Stimulated activated effector memory CD8-positive, alpha-beta T cell treated with anti-CD3 and anti-CD28 coated beads, Interleukin-12 subunit alpha, Interleukin-12 subunit beta, amount 100 ng/mL, for 72 hours (primary cell): ENCODE data around the gene GNAL.

Experiments used
- ATAC-seq: fragments of 150-1000 bp; cut with Tn5 transposase; 2 replicates; pipeline ENCODE4 v1.10.0; 2021
- DNase-seq, 2 donors: peaks; one replicate each; pipeline ENCODE4 v3.0.0; 2021 to 2022; ENCODE audit warnings: low spot score in 2 of 2
- H3K27ac Mint-ChIP-seq: one replicate; pipeline ENCODE4 v1.8.0; 2022; ENCODE audit warnings: mild to moderate bottlenecking, mixed read lengths
- H3K36me3 Mint-ChIP-seq: one replicate; pipeline ENCODE4 v1.8.0; 2022; ENCODE audit warnings: mild to moderate bottlenecking, mixed read lengths
- H3K4me1 Mint-ChIP-seq: one replicate; pipeline ENCODE4 v1.8.0; 2022; ENCODE audit warnings: mixed read lengths
- H3K4me3 Mint-ChIP-seq: one replicate; pipeline ENCODE4 v1.8.0; 2022; ENCODE audit warnings: mild to moderate bottlenecking, mixed read lengths
- H3K9me3 Mint-ChIP-seq: one replicate; pipeline ENCODE4 v1.8.0; 2022; ENCODE audit warnings: mixed read lengths

GNAL gene

DNA sequence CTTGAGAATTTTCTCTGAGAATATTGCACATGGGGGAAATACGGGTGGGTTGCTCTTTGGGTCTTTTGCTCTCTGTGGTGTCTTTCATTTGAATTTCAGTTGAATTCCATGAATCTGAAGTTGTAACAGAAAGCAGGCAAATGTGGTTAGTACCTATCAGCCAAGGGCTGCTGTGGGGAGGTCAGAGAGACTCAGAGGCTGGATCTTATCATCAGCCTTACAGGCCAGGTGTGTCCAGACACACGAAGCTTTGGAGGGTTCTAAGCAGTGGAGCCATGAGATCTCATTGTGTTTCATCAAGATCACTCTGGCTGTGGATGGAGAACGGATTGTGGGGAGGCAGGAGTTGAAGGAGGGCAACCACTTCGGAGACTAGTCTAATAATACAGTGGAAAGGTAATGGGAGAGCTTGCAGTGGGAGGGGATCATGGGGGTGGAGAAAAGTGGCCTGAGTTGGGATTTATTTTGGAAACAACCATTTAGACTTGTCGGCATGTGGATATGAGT, 68.1 kb downstream of the GNAL start:
- DNase-seq (no peak), ATAC-seq (no peak)
- Mint-ChIP-seq H3K36me3 (no peaks in the 10 kb centered on the region), H3K4me1 (peaks cover 15% of the 10 kb centered on the region), H3K4me3 (no peak overlapping the region), H3K9me3 (no peaks in the 10 kb centered on the region), H3K27ac (no peak overlapping the region)

- Mint-ChIP-seq H3K4me3 (no peak overlapping the region), H3K27ac (no peak overlapping the region), H3K36me3 (no peaks in the 10 kb centered on the region), H3K9me3 (no peaks in the 10 kb centered on the region), H3K4me1 (peaks cover 11% of the 10 kb centered on the region)
- DNase-seq (no peak), ATAC-seq (peak; percentile 37)
These were observed 70.4 kb downstream of the GNAL start for GRCh38 chr18:11759456-11759855.

- no peaks in the 10 kb centered on the region for H3K36me3 Mint-ChIP-seq
- no peak overlapping the region for H3K4me3 Mint-ChIP-seq
- peaks cover 11% of the 10 kb centered on the region for H3K4me1 Mint-ChIP-seq
- H3K9me3 Mint-ChIP-seq: no peaks in the 10 kb centered on the region
- DNase-seq (no peak), ATAC-seq (peak; percentile 49)
- H3K27ac Mint-ChIP-seq: no peak overlapping the region
These were observed 71.6 kb downstream of the GNAL start for GRCh38 chr18:11760498-11761167.

DNA sequence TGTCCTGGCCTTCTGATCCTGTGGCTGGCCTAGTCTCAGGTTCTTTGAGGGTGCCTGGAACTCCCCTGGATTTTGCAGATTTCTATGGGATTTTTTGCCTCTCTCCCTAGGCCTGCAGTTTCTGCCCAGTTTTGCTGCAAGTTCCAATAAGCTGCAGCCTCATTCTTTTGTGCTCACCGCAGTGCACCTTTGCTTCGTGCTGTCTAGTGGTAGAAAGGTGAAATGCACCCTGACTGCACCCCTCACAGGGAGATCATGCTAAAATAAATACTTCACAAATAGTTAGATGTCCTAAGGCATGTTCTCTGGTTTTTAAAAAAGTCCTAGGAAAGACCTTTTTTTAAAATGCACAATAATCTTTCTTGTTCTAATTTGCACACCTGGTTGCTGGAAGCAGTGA, 72.5 kb downstream of the GNAL start:
- DNase-seq (no peak), ATAC-seq (no peak)
- Mint-ChIP-seq H3K4me1 (peaks cover 11% of the 10 kb centered on the region), H3K27ac (no peak overlapping the region), H3K36me3 (no peaks in the 10 kb centered on the region), H3K4me3 (no peak overlapping the region), H3K9me3 (no peaks in the 10 kb centered on the region)

DNA sequence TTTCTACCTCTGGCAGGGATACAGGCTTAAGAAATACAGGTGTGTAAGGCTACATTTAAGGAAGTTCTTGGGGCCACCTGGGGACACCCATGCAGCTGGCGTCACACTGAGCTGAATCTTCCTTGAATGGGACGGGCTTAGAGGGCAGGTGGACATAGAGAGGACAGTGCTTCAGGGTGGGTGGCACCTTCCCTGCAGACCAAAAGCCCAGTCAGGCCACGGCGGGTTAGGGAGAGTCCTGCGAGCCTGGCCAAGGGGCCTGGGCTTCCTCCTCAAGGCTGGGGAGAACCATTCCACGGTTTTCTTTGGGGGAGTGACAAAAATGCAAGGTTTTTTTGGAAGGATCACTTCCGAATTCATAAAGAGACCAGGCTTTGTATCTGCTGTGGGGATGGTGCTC, 73.4 kb downstream of the GNAL start:
- ATAC-seq (no peak), DNase-seq (no peak)
- Mint-ChIP-seq H3K4me3 (no peak overlapping the region), H3K4me1 (peaks cover 11% of the 10 kb centered on the region), H3K36me3 (no peaks in the 10 kb centered on the region), H3K27ac (no peak overlapping the region), H3K9me3 (no peaks in the 10 kb centered on the region)

DNA sequence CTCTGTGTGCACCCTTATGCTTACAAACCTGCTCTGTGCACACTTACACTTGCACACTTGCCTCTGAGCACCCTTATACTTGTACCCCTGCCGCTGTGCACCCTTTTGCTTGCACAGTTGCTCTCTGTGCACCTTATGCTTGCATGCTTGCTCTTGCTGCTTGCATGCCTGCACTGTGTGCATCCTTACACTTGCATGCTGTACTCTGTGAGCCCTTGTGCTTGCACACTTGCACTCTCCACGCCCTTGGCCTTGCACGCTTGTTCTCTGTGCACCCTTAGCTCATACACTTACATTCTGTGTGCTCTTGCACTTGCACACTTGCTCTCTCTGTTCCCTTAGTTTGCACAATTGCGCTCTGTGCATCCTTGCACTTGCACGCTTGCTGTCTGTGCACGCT, 78.3 kb downstream of the GNAL start:
- Mint-ChIP-seq H3K27ac (no peak overlapping the region), H3K36me3 (no peaks in the 10 kb centered on the region)

GRCh38 chr18:11767935-11768334, 78.9 kb downstream of the GNAL start:
- DNase-seq: no peak
- no peak for ATAC-seq
- no peak overlapping the region for H3K4me3 Mint-ChIP-seq
- H3K9me3 Mint-ChIP-seq: no peaks in the 10 kb centered on the region
- H3K4me1 Mint-ChIP-seq: no peaks in the 10 kb centered on the region
- no peak overlapping the region for H3K27ac Mint-ChIP-seq
- H3K36me3 Mint-ChIP-seq: no peaks in the 10 kb centered on the region

More for the DNA sequence above, 78.3 kb downstream of the GNAL start:
- ATAC-seq: no peak
- Mint-ChIP-seq H3K4me3 (no peak overlapping the region), H3K9me3 (no peaks in the 10 kb centered on the region), H3K4me1 (no peaks in the 10 kb centered on the region)
- DNase-seq: no peak

DNA sequence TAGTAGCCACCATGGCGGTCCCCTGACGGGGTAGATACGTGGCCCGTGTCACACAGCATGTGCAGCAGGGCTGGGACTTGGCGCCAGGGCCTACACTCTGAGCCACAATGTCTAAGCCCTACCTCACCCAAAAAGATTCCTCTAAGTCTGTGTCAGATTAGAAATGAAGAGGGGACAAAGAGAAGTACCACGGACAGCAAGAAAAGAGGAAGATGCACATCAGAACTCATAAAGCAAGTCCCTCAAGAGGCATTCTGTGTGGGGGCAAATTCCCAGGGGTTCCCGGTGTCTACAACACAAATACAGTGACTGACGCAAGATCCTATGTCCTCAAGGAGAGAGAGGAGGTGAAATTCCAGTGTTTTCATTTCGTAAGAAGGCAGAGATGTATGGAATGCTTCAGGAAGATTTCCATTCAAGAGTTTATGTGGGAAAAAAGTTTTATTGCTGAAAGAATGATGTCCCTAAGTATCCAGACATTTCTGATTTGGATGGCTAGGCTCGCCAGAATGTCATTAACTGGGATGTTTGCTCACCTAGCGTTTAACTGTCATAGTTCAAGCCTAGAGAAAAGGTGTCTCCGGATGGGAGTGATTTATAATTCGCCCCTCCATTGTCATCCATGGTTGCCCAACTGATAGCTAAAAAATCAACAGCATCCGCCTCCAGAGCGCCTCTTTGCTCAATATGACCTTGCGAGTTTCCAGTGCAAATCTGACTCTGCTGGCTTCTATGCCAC, 86.5 kb downstream of the GNAL start:
- H3K9me3 Mint-ChIP-seq: no peaks in the 10 kb centered on the region
- no peaks in the 10 kb centered on the region for H3K4me1 Mint-ChIP-seq
- H3K27ac Mint-ChIP-seq: no peak overlapping the region
- DNase-seq (no peak), ATAC-seq (no peak)
- H3K36me3 Mint-ChIP-seq: no peaks in the 10 kb centered on the region
- H3K4me3 Mint-ChIP-seq: no peak overlapping the region

DNA sequence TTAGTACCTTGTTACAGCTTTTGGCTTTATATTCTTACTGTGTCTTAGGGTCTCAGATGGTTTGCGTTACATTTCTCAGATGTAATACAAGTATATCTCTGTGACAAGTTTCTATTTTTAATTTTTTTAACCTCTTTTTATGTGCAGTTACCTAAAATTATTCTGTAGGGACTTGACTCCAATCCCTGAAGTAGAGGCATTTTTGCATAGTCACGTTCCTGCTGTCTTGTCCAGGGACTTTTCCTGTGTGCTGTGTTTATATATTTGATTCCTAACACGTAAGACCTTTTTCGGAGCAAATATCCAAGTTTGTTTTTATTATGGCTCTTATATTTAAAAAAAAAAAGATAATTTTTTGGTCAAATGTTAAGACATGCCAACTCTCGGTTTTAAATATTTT, 91.0 kb downstream of the GNAL start:
- no peaks in the 10 kb centered on the region for H3K4me1 Mint-ChIP-seq
- DNase-seq: no peak
- H3K36me3 Mint-ChIP-seq: no peaks in the 10 kb centered on the region
- no peak for ATAC-seq
- no peak overlapping the region for H3K4me3 Mint-ChIP-seq
- no peaks in the 10 kb centered on the region for H3K9me3 Mint-ChIP-seq
- no peak overlapping the region for H3K27ac Mint-ChIP-seq

GRCh38 chr18:11783716-11784331, 94.8 kb downstream of the GNAL start:
- Mint-ChIP-seq H3K9me3 (no peaks in the 10 kb centered on the region), H3K4me3 (no peak overlapping the region), H3K27ac (no peak overlapping the region), H3K4me1 (no peaks in the 10 kb centered on the region), H3K36me3 (no peaks in the 10 kb centered on the region)
- DNase-seq (no peak), ATAC-seq (no peak)

DNA sequence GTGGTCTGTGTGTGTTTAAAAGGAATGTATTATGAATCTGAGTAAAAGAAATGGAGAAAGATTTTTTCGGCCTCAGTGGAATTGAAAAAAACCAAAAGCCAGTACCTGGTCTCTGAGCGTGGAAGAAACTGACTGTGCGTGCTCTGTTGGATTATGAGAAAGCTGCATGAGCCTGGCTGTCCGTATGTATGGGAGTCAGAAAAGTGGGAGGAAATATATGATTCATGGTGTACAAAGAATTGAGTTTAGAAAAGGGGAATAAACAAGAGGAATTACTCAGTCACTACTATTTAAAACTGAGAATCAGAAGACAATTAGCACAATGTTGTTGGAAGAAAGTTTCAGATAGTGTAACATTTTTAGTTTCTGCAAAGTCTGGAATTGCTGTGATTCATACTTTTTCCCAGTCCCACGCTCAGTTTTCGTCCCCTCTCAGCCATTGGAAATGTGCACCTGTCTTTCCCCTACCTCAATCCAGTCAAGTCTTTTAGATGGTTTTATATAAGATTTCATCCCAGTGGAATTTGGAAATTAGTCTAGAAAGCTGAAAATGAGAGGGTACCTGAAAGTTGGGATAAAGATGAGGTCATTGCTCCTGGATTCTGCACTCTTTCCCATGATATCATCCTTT, 95.7 kb downstream of the GNAL start:
- no peak for ATAC-seq
- no peaks in the 10 kb centered on the region for H3K36me3 Mint-ChIP-seq
- H3K4me3 Mint-ChIP-seq: no peak overlapping the region
- H3K4me1 Mint-ChIP-seq: no peaks in the 10 kb centered on the region
- H3K9me3 Mint-ChIP-seq: no peaks in the 10 kb centered on the region
- DNase-seq: no peak
- H3K27ac Mint-ChIP-seq: no peak overlapping the region

GRCh38 chr18:11785444-11786055, 96.5 kb downstream of the GNAL start:
- H3K4me1 Mint-ChIP-seq: no peaks in the 10 kb centered on the region
- no peak overlapping the region for H3K4me3 Mint-ChIP-seq
- H3K9me3 Mint-ChIP-seq: no peaks in the 10 kb centered on the region
- ATAC-seq (no peak), DNase-seq (no peak)
- no peaks in the 10 kb centered on the region for H3K36me3 Mint-ChIP-seq
- H3K27ac Mint-ChIP-seq: no peak overlapping the region

- DNase-seq (no peak), ATAC-seq (no peak)
- Mint-ChIP-seq H3K36me3 (no peaks in the 10 kb centered on the region), H3K4me3 (no peak overlapping the region), H3K9me3 (no peaks in the 10 kb centered on the region), H3K27ac (no peak overlapping the region), H3K4me1 (no peaks in the 10 kb centered on the region)
These were observed 100.8 kb downstream of the GNAL start for GRCh38 chr18:11789716-11790510.

DNA sequence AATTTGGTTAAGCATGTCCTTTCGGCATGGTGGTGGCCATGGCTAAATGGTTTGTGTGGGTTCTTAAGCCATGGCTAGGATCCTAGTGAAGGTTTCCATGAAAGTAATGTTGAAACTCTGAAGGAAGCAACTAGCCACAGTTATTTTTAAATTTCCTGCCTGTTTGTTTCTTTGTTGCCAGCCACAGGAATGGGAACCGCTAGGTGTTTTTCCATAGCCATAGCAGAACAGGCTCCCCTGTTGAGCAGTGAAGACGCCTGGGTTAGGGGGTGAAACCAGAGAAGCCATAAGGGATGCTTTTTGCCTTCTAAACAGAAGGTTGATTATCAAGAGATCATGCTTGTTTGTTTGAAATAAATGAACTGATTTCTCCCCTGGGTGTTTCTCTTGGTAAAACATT, 102.1 kb downstream of the GNAL start:
- no peak overlapping the region for H3K27ac Mint-ChIP-seq
- no peaks in the 10 kb centered on the region for H3K9me3 Mint-ChIP-seq
- H3K36me3 Mint-ChIP-seq: no peaks in the 10 kb centered on the region
- DNase-seq: no peak
- H3K4me3 Mint-ChIP-seq: no peak overlapping the region
- ATAC-seq: no peak
- H3K4me1 Mint-ChIP-seq: no peaks in the 10 kb centered on the region

GRCh38 chr18:11792632-11793031, 103.6 kb downstream of the GNAL start:
- H3K4me1 Mint-ChIP-seq: no peaks in the 10 kb centered on the region
- H3K36me3 Mint-ChIP-seq: no peaks in the 10 kb centered on the region
- no peaks in the 10 kb centered on the region for H3K9me3 Mint-ChIP-seq
- ATAC-seq (no peak), DNase-seq (no peak)
- no peak overlapping the region for H3K27ac Mint-ChIP-seq
- H3K4me3 Mint-ChIP-seq: no peak overlapping the region
